22Rv1 (cell line): ENCODE results near the gene INTS6.

Source experiments
- ZFX ChIP-seq: fragments of 450-650 bp; IDR thresholded peaks from 2 replicates; pipeline ENCODE4 v1.6.1; 2017; ENCODE audit warnings: antibody characterized with exemption, borderline replicate concordance
- TF ChIP-seq, protein P1 (sequence below): fragments of 450-650 bp; IDR thresholded peaks from 2 replicates; pipeline ENCODE4 v1.5.1; 2017; ENCODE audit warnings: mild to moderate bottlenecking

- TF ChIP-seq, protein P1, sequence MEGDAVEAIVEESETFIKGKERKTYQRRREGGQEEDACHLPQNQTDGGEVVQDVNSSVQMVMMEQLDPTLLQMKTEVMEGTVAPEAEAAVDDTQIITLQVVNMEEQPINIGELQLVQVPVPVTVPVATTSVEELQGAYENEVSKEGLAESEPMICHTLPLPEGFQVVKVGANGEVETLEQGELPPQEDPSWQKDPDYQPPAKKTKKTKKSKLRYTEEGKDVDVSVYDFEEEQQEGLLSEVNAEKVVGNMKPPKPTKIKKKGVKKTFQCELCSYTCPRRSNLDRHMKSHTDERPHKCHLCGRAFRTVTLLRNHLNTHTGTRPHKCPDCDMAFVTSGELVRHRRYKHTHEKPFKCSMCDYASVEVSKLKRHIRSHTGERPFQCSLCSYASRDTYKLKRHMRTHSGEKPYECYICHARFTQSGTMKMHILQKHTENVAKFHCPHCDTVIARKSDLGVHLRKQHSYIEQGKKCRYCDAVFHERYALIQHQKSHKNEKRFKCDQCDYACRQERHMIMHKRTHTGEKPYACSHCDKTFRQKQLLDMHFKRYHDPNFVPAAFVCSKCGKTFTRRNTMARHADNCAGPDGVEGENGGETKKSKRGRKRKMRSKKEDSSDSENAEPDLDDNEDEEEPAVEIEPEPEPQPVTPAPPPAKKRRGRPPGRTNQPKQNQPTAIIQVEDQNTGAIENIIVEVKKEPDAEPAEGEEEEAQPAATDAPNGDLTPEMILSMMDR: no peak
- TF ChIP-seq ZFX: no peak
Measured at GRCh38 chr13:51333826-51334225, 119.0 kb downstream of the INTS6 start.
